ENCODE measurements around the gene TDRD9. TPM values are rescaled to one million over a fixed set of nuclear protein-coding genes. Genes with fewer than 3 reads are reported as not detected.

Gene TDRD9
- total RNA-seq (0.22 TPM), polyA plus RNA-seq (ENCODE audit: insufficient read depth in 1 of 8, insufficient read length in 8 of 8, low replicate concordance in 1 of 8) (under 1 TPM; 0.12 to 0.80 (median 0.43) TPM)
- long read RNA-seq, donor 1: 0 reads
- long read RNA-seq, donor 2: 0 reads
- long read RNA-seq, donor 3: 0 reads
- long read RNA-seq, donor 4: 0 reads
- long read RNA-seq, donor 5: 0 reads
- long read RNA-seq, donor 6: 0 reads
- long read RNA-seq, donor 7: 0 reads
- long read RNA-seq, donor 8: 0 reads
- long read RNA-seq, donor 9: 0 reads
- long read RNA-seq, donor 10: 0 reads
- long read RNA-seq, donor 11: 0 reads

GRCh38 chr14:103928011-103928890 is at the start of gene TDRD9:
TDRD9 (plus strand) TSS chr14:103928456; CDS start chr14:103928510, 54 bp downstream.
- DNase-seq: no peak
- Histone ChIP-seq H3K27me3 (ENCODE audit: control insufficient read depth, insufficient read depth, low read length) (peaks cover 9% of the 10 kb centered on the region), H3K4me1 (ENCODE audit: control insufficient read depth, insufficient read depth, low read length) (no peaks in the 10 kb centered on the region), H3K36me3 (ENCODE audit: control insufficient read depth, insufficient read depth, low read length) (no peaks in the 10 kb centered on the region), H3K9me3 (replicated peaks; ENCODE audit: control insufficient read depth, low read depth, low read length) (no peaks in the 10 kb centered on the region), H3K4me3 (ENCODE audit: low read length) (no peak within 1 kb of the TSS), H3K27ac (ENCODE audit: low read length) (no peak within 1 kb of the TSS)
- 64% methylated on average over 92 of the region's 97 CpGs for WGBS (ENCODE audit: insufficient coverage)

DNA sequence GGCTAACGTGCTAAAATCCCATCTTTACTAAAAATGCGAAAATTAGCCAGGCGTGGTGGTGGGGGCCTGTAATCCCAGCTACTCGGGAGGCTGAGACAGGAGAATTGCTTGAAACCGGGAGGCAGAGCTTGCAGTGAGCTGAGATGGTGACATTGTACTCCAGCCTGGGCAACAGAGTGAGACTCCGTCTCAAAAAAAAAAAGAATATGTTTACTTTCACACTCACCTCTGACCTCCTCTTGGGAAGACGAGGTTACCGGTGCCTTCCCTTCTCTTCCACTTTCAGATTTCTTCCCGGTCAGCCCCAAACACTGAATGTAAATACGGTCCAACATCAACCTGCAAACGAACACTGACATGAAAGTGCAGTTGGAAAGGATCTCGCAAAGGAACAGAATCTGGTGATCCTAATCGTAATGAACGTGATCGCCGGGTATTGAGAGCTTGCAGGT is 49.1 kb upstream of the TDRD9 start:
- WGBS (ENCODE audit: insufficient coverage): 85% methylated on average over 15 of the region's 16 CpGs
- DNase-seq: no peak
- peaks cover 41% of the 10 kb centered on the region for H3K4me1 ChIP-seq (ENCODE audit: control insufficient read depth, insufficient read depth, low read length)
- H3K36me3 ChIP-seq (ENCODE audit: control insufficient read depth, insufficient read depth, low read length): no peaks in the 10 kb centered on the region
- no peak overlapping the region for H3K4me3 ChIP-seq (ENCODE audit: low read length)
- H3K27ac ChIP-seq (ENCODE audit: low read length): no peak overlapping the region
- no peaks in the 10 kb centered on the region for H3K9me3 ChIP-seq (replicated peaks; ENCODE audit: control insufficient read depth, low read depth, low read length)
- H3K27me3 ChIP-seq (ENCODE audit: control insufficient read depth, insufficient read depth, low read length): no peaks in the 10 kb centered on the region

DNA sequence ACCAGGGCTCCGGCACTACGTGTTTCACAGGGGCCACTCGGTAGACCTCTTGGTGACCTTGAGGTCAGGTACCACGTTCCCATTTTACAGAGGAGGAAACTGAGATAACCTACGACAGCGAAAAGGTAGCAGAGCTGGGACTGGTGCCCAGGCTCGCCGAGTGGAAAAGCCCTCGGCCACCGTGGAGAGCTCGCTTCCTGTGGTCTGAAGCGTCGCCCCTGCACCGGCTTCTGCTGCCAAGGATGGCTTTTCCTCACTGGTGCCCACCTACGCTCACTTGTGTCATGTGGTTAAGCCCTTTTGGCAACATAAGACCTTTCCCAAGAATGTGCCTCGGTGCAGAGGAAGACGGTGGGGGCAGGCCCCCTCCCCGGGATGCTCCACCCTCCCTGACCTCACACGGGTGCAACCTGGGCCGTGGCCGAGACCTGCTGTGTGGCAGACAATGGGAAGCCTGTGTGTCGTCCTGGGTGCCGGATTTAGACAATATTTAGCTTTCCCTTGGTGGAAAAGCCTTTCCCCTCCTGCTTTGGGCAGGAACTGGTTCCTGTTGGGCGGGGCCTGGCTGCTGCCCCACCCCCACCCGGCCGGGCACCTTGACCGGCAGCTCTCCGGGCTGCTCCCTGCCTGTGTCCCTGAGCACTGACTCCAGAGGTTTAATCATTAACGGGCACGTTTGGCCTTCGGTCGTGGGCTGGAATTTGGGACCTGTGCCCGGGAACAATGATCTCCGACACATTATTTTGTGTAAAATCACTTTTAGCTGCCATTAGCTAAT is 48.5 kb upstream of the TDRD9 start:
- Histone ChIP-seq H3K4me3 (ENCODE audit: low read length) (no peak overlapping the region), H3K27ac (ENCODE audit: low read length) (peak overlapping the region; percentile 67), H3K9me3 (replicated peaks; ENCODE audit: control insufficient read depth, low read depth, low read length) (no peaks in the 10 kb centered on the region), H3K4me1 (ENCODE audit: control insufficient read depth, insufficient read depth, low read length) (peaks cover 41% of the 10 kb centered on the region), H3K27me3 (ENCODE audit: control insufficient read depth, insufficient read depth, low read length) (peaks cover 1% of the 10 kb centered on the region), H3K36me3 (ENCODE audit: control insufficient read depth, insufficient read depth, low read length) (no peaks in the 10 kb centered on the region)
- WGBS (ENCODE audit: insufficient coverage): 37% methylated on average over 30 of the region's 34 CpGs
- DNase-seq: peak; percentile 37

- peak; percentile 71 for DNase-seq
- peak overlapping the region; percentile 67 for H3K27ac ChIP-seq (ENCODE audit: low read length)
These were observed 47.6 kb upstream of the TDRD9 start for GRCh38 chr14:103880348-103881267.

DNA sequence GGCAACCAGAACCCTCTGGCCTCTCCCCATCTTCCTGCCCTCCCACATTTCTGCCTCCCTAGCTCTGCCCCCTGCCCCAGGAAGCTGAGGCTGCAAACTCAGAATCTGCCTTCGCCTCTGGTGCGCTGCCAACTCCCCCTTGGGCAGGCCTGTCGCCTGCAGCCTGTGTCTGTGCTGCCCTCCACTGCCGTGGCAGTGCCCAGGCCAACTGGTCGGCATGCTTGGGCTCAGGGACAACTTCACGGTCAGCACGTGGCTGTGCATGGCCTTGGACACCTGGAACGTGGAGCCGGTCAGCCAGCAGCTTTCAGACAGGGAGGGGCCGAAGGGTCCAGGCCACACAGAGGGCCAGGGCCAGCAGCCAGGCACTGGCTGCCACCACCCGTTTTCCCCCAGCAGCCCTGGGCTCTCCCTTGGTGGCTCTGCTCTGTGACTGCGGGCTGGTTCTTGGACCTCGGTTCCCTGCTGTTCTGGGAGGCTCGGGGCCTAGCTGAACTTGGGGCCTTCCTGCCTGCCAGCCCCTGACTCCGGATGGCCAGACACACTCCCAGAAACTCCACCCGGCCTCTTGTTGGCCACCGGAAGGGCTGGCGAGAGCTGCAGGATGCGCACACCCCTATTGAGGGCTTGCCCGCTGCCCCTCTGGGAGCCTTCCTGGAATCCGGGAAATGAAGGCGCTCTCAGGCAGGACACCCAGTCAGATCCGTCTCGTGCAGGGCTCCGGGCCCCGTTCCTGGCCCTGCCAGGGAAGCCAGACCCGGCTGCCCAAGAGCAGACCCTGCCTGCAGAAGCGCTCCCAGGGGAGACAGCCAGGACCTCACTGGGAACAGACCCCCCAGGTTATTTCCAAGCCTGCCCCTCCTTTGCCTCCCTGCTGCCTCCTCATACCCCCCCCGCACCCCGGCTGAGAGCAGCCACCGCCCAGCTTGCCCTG is 46.7 kb upstream of the TDRD9 start:
- WGBS (ENCODE audit: insufficient coverage): 62% methylated on average over 26 of the region's 31 CpGs
- DNase-seq: peak; percentile 38
- no peak overlapping the region for H3K4me3 ChIP-seq (ENCODE audit: low read length)
- H3K9me3 ChIP-seq (replicated peaks; ENCODE audit: control insufficient read depth, low read depth, low read length): no peaks in the 10 kb centered on the region
- H3K27me3 ChIP-seq (ENCODE audit: control insufficient read depth, insufficient read depth, low read length): peaks cover 2% of the 10 kb centered on the region
- H3K4me1 ChIP-seq (ENCODE audit: control insufficient read depth, insufficient read depth, low read length): peaks cover 46% of the 10 kb centered on the region
- peak overlapping the region; percentile 67 for H3K27ac ChIP-seq (ENCODE audit: low read length)
- H3K36me3 ChIP-seq (ENCODE audit: control insufficient read depth, insufficient read depth, low read length): no peaks in the 10 kb centered on the region

More at GRCh38 chr14:103880348-103881267, 47.6 kb upstream of the TDRD9 start:
- H3K4me3 ChIP-seq (ENCODE audit: low read length): no peak overlapping the region
- no peaks in the 10 kb centered on the region for H3K9me3 ChIP-seq (replicated peaks; ENCODE audit: control insufficient read depth, low read depth, low read length)
- peaks cover 2% of the 10 kb centered on the region for H3K27me3 ChIP-seq (ENCODE audit: control insufficient read depth, insufficient read depth, low read length)
- peaks cover 41% of the 10 kb centered on the region for H3K4me1 ChIP-seq (ENCODE audit: control insufficient read depth, insufficient read depth, low read length)
- WGBS (ENCODE audit: insufficient coverage): 14% methylated on average over 19 of the region's 23 CpGs
- H3K36me3 ChIP-seq (ENCODE audit: control insufficient read depth, insufficient read depth, low read length): no peaks in the 10 kb centered on the region

GRCh38 chr14:103882503-103883262 is 45.6 kb upstream of the TDRD9 start:
- H3K27ac ChIP-seq (ENCODE audit: low read length): no peak overlapping the region
- peaks cover 53% of the 10 kb centered on the region for H3K4me1 ChIP-seq (ENCODE audit: control insufficient read depth, insufficient read depth, low read length)
- no peaks in the 10 kb centered on the region for H3K9me3 ChIP-seq (replicated peaks; ENCODE audit: control insufficient read depth, low read depth, low read length)
- no peaks in the 10 kb centered on the region for H3K36me3 ChIP-seq (ENCODE audit: control insufficient read depth, insufficient read depth, low read length)
- H3K4me3 ChIP-seq (ENCODE audit: low read length): no peak overlapping the region
- WGBS (ENCODE audit: insufficient coverage): 79% methylated on average over 17 of the region's 20 CpGs
- no peak for DNase-seq
- peaks cover 2% of the 10 kb centered on the region for H3K27me3 ChIP-seq (ENCODE audit: control insufficient read depth, insufficient read depth, low read length)

DNA sequence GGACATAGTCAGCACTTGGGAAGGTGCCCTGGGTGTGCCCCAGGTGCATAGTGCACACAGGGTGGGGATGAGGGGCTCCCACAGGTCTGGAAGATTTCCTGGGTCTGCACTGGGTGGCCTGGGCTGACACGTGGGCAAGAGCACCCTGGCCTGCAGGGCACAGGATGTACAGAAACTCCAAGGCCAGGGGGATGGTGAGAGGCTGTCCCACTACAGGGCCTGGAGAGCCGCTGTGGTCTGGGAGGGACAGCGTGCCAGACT is 45.1 kb upstream of the TDRD9 start:
- Histone ChIP-seq H3K4me3 (ENCODE audit: low read length) (no peak overlapping the region), H3K9me3 (replicated peaks; ENCODE audit: control insufficient read depth, low read depth, low read length) (no peaks in the 10 kb centered on the region), H3K27ac (ENCODE audit: low read length) (no peak overlapping the region), H3K27me3 (ENCODE audit: control insufficient read depth, insufficient read depth, low read length) (peaks cover 2% of the 10 kb centered on the region), H3K36me3 (ENCODE audit: control insufficient read depth, insufficient read depth, low read length) (no peaks in the 10 kb centered on the region), H3K4me1 (ENCODE audit: control insufficient read depth, insufficient read depth, low read length) (peaks cover 53% of the 10 kb centered on the region)
- no peak for DNase-seq
- 71% methylated on average over 1 of the region's 3 CpGs for WGBS (ENCODE audit: insufficient coverage)

DNA sequence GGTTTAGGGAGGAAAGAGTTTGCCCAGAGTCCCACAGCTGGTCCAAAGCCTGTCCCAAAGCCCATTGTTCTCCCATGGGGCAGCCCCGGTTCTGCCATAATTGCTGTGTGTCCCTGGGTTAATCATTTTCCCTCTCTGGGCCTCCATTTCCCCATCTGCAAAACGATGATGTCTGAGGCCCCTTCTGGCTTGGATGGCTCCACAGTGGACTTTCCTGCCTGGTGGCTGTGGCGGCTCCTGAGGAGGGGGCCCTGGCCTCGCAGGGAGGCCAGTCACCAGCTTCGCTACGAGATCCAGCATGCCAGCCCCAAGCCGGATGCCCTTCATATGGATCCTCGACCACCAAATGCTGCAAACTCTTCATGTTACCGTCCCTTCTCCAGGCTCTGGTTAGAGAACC is 43.4 kb upstream of the TDRD9 start:
- Histone ChIP-seq H3K9me3 (replicated peaks; ENCODE audit: control insufficient read depth, low read depth, low read length) (no peaks in the 10 kb centered on the region), H3K4me3 (ENCODE audit: low read length) (no peak overlapping the region), H3K27ac (ENCODE audit: low read length) (no peak overlapping the region), H3K36me3 (ENCODE audit: control insufficient read depth, insufficient read depth, low read length) (no peaks in the 10 kb centered on the region), H3K4me1 (ENCODE audit: control insufficient read depth, insufficient read depth, low read length) (peaks cover 46% of the 10 kb centered on the region), H3K27me3 (ENCODE audit: control insufficient read depth, insufficient read depth, low read length) (peaks cover 2% of the 10 kb centered on the region)
- 88% methylated on average over 7 of the region's 9 CpGs for WGBS (ENCODE audit: insufficient coverage)
- DNase-seq: no peak
